Subcutaneous adipose tissue (tissue), 4 donors: Measurements from ENCODE around the gene CDH23. TPM values are rescaled to one million over a fixed set of nuclear protein-coding genes. Genes with fewer than 3 reads are reported as not detected.

Experiments used
- CTCF ChIP-seq: fragments of 450-650 bp; IDR thresholded peaks from one replicate; pipeline ENCODE4 v1.5.1; 2016; ENCODE audit warnings: low read depth, mild to moderate bottlenecking, control low read depth, antibody characterized with exemption, moderate library complexity
- total RNA-seq, 4 donors: library from RNA; depleted of rRNA; stranded (reverse); fragments of >200 nt; gene quantifications; one replicate each; pipeline ENCODE4 v1.1.0, GENCODE V29; 2016

CDH23 gene
- total RNA-seq, 4 donors from 2014 or later: 14.3 to 74.8 (median 24.1) TPM

- TF ChIP-seq CTCF: no peak
These were observed 207.0 kb downstream of the CDH23 start for GRCh38 chr10:71603754-71604153.

GRCh38 chr10:71604324-71605018, 207.8 kb downstream of the CDH23 start:
- TF ChIP-seq CTCF: no peak

GRCh38 chr10:71605263-71605962, 208.7 kb downstream of the CDH23 start:
- TF ChIP-seq CTCF: no peak

GRCh38 chr10:71606257-71607081, 209.7 kb downstream of the CDH23 start:
- TF ChIP-seq CTCF: no peak

- no peak for TF ChIP-seq CTCF
These were observed 210.3 kb downstream of the CDH23 start for GRCh38 chr10:71607082-71607443.

GRCh38 chr10:71608819-71609768, 212.4 kb downstream of the CDH23 start:
- TF ChIP-seq CTCF: no peak
